Left renal pelvis (tissue), 4 donors: ENCODE data around the gene RND3. TPM values are rescaled to one million over a fixed set of nuclear protein-coding genes. Genes with fewer than 3 reads are reported as not detected.

ENCODE experiments used
- DNase-seq, 4 donors: peaks; one replicate each; pipeline ENCODE4 v3.0.0-alpha.2; 2013; ENCODE audit warnings: low read depth in 4 of 4, low spot score in 3 of 4
- polyA plus RNA-seq, 4 donors: library from polyadenylated mRNA; unstranded; fragments of 120-200 nt; gene quantifications; one replicate each; pipeline ENCODE4 v1.2.1, GENCODE V29; 2013; ENCODE audit not compliant: insufficient read length in 4 of 4

Gene RND3
- polyA plus RNA-seq, 4 donors: 47.3 to 68.4 (median 51.5) TPM

DNA sequence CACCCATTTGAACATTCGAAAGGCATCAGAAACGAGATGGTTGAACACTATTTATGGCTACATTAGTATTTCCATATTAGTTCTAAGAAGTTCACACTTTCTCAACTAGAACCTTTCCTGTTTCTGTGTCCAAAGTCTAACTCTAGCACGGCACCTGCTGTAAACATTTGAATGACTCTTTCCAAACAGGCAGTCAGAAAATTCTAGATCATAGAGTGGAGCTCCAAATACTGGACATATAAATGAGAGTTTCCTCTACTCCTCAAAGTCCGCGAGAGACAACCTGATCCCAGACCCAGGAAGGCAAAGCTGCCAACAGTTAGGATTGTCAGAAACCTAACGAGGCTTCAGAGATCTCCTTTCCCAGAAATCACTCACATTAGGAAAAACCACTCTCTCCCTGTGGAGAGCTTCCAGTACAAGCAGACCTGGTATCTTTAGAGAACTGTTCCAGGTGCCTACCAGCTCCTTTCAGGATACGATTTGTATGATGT is 10.6 kb downstream of the RND3 start:
- DNase-seq: no peak

DNA sequence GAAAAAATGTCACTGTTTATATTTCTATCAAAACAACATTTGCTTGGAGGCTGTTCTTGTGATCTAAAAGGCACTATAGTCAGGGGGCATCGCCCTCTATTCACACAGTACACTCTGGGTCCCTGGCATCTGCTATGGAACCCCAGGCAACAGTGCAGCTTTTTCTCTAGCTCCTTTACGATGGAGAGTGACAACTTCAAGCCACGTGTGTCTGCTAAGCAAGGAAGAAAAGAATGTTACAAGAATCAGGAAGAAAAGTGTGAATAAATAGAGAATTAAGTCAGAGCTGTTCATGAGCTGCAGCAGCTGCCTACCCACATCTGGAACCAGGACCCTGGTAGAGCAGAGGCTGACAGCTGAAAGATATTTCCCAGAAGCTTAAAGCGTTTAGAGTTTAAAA is 11.2 kb downstream of the RND3 start:
- DNase-seq: no peak

DNA sequence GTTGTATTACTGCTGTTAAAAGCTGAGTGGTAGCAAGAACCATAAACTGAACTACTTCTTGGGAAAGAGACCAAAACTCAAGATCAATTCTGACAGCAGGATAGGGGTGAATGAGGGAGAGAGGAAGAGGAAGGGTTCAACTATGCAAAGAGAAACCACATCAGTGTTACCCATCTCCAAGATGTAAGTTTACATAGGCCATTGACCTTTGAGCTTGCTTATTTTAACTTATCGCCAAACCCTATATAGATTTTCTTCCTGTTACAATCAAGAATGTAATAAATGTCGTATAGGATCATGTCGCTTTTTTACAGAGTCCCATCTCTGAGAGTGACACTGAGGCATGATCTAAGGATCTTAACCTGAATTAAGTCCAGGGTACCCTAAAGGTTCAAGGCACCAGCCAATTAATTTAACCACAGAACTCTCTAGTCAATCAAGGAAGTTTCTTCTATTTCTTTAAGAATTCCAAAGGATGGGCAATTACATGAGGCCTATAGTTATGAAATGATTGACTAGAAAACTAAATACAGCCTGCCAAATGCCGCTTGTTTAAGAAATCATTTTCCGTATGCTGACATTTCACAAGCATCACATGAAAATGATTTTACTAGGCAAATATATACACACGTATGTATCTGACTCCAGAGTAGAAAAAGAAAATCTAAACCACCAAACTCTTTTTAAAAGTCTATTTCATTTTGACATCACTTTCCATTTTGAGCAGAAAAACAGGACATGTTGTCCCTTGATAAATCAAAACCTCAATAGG is 11.8 kb downstream of the RND3 start:
- DNase-seq: no peak

DNA sequence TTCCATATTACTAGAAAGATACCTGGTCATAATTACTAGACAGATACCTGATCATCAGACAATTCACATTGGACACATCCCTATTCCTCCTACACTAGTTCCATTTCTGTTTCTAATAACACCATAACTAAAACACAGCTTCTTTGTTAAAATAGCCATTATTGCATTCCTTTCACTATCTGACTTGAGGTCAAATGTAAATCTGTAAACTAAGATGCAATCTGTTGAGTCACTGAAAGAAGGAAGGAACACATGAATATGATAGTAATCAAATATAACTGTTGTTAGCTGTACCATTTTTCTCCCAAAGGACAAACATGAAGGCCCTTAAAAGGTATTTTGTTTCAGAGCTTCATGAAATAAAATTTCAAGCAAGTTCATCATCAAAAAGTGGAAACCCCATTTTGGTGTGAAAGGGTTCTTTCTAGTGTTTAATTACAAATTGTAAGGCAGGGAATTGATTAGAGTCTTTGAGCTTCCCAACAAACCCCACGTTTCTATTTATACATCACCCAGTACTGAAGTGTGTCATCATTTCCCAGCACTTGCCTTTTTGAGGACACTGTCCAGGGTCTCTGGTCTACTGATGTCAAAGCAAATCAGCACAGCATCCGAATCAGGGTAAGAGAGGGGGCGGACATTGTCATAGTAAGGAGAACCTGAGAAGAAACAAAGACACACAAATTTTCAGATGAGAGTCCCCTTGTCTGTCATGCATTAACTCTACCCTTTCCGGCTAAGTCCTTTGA is 13.0 kb downstream of the RND3 start:
- no peak for DNase-seq

DNA sequence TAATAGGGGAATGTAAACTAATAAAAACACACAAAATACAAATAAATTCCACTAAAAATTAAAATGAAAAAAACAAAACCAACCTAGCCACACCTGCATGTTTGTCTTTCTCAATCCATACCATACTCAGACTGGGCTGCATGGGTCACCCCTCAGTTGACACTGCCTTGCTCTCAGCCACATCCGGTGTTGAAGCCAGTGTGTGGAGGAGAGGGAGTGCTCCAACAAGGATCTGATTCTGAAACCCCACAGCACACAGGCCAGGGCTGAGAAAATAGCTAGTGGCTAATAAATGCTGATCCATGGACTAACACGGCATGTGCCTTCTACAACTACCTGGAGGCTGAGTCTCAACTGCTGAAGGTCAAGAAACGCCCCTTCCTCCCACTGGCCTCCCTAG is 13.7 kb downstream of the RND3 start:
- no peak for DNase-seq

DNA sequence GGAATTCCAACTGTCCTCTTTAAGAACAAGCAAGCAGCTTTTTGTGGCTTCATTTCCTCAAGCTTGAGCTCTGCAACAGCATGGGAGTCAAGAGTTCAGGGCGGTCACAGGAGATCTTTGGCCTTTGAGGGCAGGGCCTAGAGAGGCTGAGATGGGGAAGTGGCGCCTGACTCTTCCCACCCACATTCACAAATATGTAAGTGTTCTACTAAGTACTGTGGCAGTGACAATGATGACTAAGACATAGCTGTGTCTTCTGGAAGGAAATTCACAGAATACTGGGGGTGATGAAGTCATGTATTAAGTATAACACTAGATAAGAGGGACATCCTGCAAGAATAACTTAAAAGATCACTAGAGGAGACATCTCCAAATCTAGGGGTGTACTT is 15.0 kb downstream of the RND3 start:
- no peak for DNase-seq

DNA sequence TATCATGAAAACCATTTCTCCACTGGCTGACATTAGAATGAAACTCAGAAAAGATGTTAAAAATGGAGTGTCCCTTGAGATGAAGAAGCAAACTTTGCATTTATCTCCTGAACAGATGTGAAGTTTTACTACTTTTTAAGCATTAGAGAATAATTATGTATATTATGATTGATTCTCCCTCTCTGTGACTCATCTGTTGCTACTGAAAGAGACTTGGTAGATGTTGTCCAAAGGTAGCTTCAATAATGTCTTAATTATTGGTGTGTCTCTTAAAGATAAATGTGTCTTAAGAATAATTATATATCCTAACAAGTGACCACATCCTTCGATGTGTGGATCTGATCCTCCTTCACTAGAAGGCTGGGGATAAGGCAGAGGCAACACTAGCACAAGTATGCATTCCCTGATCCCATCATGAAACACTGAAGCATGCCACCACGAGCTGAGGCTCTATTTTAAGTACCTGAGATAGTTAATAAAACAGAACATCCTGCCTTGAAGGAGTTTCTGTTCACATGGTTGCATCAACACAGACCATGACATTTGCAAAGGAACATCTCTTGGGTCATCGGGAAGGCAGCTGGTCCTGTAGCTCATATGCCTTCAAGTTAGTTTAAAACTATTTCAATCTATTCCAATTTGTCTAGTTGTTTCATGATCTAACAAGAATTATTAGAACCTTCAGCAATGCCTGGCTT is 15.5 kb downstream of the RND3 start:
- no peak for DNase-seq

DNA sequence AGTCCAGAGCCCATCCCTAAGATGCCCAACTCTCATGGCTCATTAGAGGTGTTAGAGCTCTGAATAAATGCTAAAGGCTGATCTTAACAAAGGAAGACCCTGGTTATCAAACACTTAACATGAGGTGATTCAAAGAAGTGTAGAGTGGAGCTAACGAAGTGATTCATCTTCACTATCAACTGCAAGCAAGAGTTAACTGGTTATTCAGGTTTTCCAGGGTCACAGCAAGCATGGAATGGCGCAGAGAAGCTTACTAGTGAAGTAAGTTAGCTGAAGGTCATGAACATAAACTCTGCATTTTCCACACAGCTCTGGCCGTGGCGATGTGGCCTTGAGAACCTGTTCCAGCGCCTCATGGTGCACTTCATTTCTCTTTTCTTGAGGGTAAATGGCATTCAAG is 17.0 kb downstream of the RND3 start:
- no peak for DNase-seq

DNA sequence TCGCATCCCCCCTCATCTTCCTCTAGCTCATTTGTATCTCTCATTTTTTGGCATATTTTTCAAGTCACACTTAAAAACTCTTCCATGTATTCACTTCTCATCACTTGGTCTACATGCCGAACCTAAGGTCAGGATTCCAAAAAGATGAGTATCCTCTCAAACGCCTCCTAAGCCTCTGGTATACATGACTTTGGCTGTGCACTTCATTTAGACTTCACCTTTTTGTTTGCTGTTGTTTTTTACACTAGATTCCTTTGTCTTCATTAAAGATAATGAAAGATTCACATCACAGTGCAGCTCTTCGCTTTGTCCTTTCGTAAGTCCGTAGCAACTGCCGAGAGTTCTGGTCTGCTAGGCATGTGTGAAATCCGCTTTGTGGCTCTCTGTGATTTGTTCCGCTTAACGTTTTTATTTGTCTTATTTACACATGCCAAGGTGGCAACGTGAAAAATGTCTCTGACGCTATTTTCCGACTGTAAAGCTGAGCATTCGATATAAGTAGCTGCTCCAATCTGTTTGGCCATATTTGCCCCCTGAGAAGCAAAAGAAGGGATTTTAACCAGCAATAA is 17.7 kb downstream of the RND3 start:
- DNase-seq: no peak

DNA sequence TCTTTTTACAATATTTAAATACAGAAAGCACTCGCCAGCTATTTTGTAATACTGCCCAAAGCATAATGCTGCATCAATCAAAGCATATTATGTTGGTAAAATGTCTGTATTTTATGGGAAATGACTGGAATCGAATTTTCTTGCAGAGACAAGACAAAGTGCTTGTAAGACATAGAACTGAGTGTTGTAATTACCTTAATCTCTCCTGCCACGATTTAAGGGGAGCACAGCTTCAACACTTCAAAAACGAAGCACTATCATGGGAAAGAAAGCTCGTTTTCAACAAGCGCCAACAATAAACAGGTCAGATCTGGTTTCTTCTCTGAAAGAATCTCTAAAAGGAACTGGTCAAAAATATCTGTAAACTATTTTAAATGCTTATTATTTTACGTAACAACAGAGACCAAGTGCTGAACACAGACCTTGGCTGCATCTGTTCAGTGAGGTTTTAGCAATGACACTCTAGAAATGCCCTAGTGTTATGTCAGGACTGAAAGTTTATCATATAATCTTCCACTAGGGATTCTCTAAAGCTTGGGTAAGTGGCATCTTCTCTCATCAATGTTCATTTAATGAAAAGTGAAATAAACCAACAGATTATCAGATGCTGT is 19.0 kb downstream of the RND3 start:
- no peak for DNase-seq

DNA sequence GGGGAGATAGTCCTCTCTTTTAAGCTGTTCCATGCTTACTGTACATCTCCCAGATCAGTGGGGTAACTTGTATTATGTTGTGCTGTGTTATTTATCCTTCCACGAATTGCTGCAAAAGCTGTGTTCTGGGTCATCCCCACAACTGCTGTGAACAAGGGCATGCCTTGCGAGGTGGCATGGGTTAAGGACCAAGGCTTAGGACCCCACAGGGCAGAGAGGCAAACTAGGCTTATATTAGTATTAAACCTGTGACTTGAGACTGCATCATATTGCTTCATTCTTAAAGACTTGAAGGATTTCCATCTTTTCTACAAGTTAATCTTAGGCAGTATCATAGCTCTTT is 19.9 kb downstream of the RND3 start:
- DNase-seq: no peak

DNA sequence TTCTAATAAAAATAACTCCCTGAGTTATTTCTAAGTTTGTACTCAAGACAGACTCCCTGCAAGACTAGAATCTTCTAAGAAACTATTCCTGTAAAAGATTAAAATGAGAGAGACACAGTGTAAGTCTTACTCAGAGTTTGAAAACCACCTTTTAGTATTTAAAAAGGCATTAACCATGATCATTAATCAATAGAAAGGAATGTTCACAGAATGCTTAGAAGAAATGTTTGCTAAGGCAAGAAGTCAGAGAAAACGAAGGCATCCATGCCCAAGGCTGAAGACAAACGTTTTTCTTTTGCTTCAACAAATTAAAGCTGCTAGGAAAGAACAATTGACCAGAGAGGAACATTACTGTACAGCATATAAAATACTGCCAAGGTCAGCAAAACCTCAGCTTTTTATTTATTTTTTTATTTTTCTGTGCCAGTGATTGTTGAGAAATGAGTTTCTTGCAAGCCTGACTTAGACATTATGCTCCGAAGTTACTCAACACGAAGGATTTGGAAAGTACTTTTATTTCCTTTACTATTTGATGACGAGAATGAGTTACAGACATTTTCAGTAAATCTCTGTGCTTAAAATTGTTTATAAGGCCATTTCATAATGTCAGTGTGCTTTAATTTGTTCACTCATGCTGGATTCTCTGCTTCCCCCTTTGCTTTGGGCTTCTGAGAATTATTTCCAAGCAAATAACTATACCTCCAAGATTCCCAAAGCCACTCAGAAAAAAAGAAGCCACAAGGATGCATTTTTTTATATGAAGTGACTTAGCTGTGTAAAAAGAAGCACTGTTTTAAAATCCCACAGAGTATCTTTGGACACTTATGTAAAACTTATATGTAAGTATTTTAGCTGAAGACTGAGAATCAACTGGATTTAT is 20.5 kb downstream of the RND3 start:
- no peak for DNase-seq

DNA sequence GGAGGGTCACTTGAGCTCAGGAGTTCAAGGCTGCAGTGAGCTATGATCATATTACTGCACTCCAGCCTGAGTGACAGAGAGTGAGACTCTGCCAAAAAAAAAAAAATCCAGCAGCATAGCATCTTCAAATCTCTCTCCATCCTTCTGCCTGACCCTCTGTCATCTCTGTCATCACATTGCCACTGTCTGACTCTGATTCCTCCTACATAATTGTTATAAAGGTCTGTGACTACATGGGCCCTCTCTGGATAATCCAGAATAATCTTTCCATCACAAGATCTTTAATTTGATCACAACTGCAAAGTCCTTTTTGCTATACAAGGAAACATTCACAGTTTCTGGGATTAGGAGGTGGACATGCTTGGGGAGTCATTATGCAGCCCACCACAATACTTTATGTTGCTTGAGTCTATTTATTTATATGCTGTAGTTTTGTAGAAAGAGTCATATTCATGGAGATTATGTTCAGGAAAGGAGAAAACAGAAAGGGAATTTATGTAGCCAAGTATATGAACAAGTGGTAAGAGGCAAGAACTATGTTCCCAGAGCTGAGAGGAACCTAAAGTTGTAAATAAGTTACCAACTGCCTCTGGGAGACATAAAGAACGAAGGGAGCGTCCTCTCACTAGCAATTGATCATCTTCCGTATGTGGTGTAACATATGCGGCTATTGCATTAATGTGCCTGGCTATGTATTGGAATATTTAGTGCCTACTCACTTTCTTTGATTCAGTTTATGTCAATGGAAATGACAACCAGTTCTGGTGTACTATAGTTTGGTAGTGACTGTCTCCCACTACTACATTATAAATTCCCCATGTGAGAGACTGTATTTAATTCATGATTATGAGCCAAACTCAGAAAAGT is 21.5 kb downstream of the RND3 start:
- no peak for DNase-seq

DNA sequence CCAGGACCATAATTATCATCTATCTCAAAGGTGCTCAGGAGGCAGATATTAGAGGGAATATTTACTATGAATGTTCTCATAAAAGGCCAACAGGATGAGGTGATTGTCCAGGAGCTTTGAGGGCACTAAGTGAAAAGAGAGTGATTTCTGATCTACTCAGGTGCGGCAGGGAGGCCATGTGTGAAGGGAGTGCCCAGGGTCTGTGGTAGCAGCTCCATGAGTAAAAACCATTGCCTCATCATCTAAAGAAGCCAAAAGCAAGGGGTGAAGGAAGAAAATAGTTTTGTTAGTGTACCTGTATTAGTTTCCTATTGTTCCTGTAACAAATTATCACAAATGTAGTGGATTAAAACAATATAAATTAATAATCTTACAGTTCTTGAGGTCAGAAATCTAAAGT is 22.5 kb downstream of the RND3 start:
- DNase-seq: no peak

DNA sequence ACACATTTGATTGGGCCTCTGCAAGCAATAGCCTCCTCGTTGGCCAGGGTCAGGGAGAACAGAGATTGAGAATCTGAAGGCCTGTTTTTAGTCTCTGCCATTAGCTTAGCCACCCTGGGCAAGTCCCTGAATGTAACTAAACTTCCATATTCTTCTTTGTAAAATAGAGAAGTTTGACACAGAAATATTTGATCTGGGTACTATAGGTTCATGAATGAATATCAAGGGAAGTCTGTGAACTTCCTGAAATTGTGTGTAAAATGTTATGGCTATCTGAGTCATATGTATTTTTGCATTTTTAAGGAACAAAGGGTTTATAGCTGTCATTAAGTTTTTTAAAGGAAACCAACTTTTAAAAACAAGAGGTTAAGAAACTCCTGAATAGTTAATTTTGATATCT is 23.2 kb downstream of the RND3 start:
- DNase-seq: no peak

DNA sequence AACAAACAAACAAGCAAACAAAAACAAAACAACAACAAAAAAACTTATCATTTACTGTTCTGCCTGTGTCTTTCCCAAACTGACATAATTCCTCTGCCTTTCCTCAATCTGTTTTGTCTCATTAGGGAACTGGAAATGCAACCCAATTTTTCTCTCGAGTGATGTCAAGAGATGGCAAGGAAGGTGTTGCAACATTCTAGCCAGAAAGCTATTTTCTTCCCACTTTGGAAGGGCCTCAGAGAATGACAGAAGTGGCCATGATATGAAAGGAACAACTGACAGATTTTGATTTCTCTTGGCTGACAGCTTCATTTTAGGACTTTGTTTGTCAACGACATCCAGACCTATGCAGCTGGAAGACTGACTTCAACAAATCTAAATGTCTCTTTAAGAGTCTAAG is 24.7 kb downstream of the RND3 start:
- no peak for DNase-seq

DNA sequence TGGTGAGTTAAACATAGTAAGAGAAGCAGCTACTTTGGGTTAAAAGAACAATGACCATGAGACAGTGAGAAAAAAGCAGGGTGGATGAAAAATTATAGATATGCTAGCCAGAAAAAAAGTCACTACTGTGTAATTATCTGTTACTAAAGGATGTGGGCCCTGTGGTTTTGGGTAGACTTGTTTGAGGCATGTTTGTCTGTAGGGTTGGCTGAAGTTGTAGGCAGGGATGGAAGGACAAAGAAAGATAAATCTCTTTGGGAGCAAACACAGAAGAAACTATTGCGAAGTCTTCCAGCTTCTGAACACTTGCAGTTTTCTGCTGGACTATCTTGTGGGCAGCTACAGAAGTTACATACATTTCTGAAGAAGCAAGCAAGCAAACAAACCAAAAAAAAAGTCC is 28.2 kb downstream of the RND3 start:
- DNase-seq: no peak

DNA sequence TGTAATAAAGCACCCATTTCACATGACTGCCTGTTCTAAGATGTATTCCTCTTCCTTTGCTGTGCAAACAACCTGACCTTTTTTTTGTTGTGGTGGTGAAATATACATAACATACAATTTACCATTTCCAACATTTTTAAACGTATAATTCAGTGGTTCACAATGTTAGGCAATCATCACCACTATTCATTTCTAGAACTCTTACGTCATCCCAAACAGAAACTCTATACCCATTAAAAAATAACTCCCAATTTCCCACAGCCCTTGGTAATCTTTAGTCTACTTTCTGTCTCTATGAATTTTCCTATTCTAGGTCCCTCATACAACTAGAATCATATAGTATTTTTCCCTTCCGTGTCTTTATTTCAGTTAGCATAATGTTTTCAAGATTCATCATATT is 36.7 kb downstream of the RND3 start:
- DNase-seq: no peak

DNA sequence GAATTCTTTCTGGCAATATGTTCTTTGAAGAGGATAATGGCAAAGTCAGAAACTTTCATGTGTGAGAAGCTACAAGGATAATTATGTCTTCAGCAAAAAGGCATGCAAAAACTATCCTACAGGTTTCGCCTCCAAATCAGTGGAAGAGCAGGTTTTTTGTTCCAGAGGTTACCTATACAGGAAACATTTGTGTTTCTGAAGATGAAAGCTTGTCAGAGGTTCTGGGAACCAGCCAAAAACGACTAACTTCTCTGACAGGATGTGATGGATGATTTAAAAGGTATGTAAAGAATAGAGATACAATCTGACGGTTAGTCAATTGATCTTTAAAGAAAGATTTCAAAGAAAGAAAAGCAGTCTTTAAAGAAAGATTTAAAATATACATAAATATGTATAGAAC is 37.6 kb downstream of the RND3 start:
- no peak for DNase-seq
